ENCODE measurements around the gene HSPA4L.
A peak's percentile ranks its signal among the peaks of the same experiment; 100 is the strongest.

Gene HSPA4L

GRCh38 chr4:127870688-127871087 lies 88.6 kb downstream of the HSPA4L start:
- DNase-seq: no peak

- DNase-seq: no peak
Measured at GRCh38 chr4:127875791-127876190, 93.7 kb downstream of the HSPA4L start.

GRCh38 chr4:127880763-127881562 lies 98.8 kb downstream of the HSPA4L start, which contains the start of gene PLK4:
Gene PLK4 (plus strand): TSS chr4:127880893. CDS start chr4:127881135, 242 bp downstream.
- peak; percentile 96 for DNase-seq

- no peak for DNase-seq
Measured at GRCh38 chr4:127881563-127881864, 99.4 kb downstream of the HSPA4L start.

- DNase-seq: no peak
Measured at GRCh38 chr4:127888559-127888958, 106.4 kb downstream of the HSPA4L start.

- no peak for DNase-seq
Measured at GRCh38 chr4:127889903-127890302, 107.8 kb downstream of the HSPA4L start.

Measured in stimulated activated CD4-positive, alpha-beta T cell treated with anti-CD3 and anti-CD28 coated beads, Interleukin-1b, Interleukin-23, amount 100 ng/mL, for 48 hours (primary cell).